IMR-90 (cell line): ENCODE data around the gene TMPRSS13.

Source experiments
- POLR2A ChIP-seq: IDR thresholded peaks from 2 replicates; pipeline ENCODE4 v1.6.1; 2012; ENCODE audit warnings: mild to moderate bottlenecking, low read depth, low read length
- TF ChIP-seq, protein P1 (sequence below): conservative IDR thresholded peaks from 2 replicates; pipeline ENCODE4 v1.5.1; 2012; ENCODE audit warnings: mild to moderate bottlenecking, low read depth, low read length, improper control_type of control experiment

DNA sequence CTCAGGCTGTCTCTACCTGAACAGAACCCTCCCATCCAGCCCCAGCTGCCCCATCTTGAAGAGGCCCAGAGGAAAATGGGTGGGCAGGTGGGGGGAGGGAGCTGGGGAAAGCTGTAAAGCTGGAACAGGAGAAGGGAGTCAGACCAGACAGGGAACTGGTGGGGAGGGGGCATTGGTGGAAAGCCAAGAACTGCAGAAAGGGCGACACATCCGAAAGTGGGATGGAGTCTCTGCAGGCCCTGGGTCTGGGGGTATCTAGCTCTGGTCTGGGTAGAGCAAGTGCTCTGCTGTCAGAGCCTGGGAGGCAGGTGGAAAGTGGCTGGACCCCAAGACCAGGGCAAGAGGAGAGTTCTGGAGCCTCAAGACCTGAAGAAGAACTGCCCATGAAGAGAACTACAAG, 7.7 kb downstream of the TMPRSS13 start:
- no peak for TF ChIP-seq POLR2A
- TF ChIP-seq, protein P1, sequence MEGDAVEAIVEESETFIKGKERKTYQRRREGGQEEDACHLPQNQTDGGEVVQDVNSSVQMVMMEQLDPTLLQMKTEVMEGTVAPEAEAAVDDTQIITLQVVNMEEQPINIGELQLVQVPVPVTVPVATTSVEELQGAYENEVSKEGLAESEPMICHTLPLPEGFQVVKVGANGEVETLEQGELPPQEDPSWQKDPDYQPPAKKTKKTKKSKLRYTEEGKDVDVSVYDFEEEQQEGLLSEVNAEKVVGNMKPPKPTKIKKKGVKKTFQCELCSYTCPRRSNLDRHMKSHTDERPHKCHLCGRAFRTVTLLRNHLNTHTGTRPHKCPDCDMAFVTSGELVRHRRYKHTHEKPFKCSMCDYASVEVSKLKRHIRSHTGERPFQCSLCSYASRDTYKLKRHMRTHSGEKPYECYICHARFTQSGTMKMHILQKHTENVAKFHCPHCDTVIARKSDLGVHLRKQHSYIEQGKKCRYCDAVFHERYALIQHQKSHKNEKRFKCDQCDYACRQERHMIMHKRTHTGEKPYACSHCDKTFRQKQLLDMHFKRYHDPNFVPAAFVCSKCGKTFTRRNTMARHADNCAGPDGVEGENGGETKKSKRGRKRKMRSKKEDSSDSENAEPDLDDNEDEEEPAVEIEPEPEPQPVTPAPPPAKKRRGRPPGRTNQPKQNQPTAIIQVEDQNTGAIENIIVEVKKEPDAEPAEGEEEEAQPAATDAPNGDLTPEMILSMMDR: no peak
